Thyroid gland (tissue), 4 donors: Measurements from ENCODE around the gene MAML1.

Source experiments
- CTCF ChIP-seq, 6 experiments: fragments of 200-600 bp in 3 of 6; fragments of 450-650 bp in 3 of 6; sonication (generic) in 3 of 6; IDR thresholded peaks; one replicate each; pipeline ENCODE4 v1.5.1; 2016 to 2019; ENCODE audit warnings: antibody characterized with exemption in 6 of 6, mild to moderate bottlenecking in 2 of 6, inconsistent platforms in 1 of 6, moderate library complexity in 1 of 6
- POLR2A ChIP-seq, 2 donors: fragments of 450-650 bp; IDR thresholded peaks; one replicate each; pipeline ENCODE4 v1.6.1; 2017; ENCODE audit warnings: antibody characterized with exemption in 2 of 2, mild to moderate bottlenecking in 2 of 2, moderate library complexity in 1 of 2

- no peak for TF ChIP-seq CTCF (IDR thresholded peaks at IDR 0.05)
- no peak for TF ChIP-seq POLR2A (IDR thresholded peaks at IDR 0.05)
These were observed 29.6 kb downstream of the MAML1 start for GRCh38 chr5:179762079-179762780.
